Endothelial cell (in vitro differentiated cells): Measurements from ENCODE around the gene CENPE. TPM values are rescaled to one million over a fixed set of nuclear protein-coding genes. Genes with fewer than 3 reads are reported as not detected.

Experiments used
- DNase-seq: peaks from one replicate; pipeline ENCODE4 v3.0.0; 2021; ENCODE audit warnings: low spot score
- H3K27ac Mint-ChIP-seq: one replicate; pipeline ENCODE4 v1.8.0; 2021; ENCODE audit warnings: mixed read lengths, inconsistent platforms; ENCODE audit not compliant: unreplicated experiment
- H3K27me3 Mint-ChIP-seq: one replicate; pipeline ENCODE4 v1.8.0; 2021; ENCODE audit warnings: mild to moderate bottlenecking, moderate library complexity, mixed read lengths, inconsistent platforms; ENCODE audit not compliant: unreplicated experiment
- H3K36me3 Mint-ChIP-seq: one replicate; pipeline ENCODE4 v1.8.0; 2021; ENCODE audit warnings: mild to moderate bottlenecking, low read depth, mixed read lengths, inconsistent platforms; ENCODE audit not compliant: unreplicated experiment
- H3K4me1 Mint-ChIP-seq: one replicate; pipeline ENCODE4 v1.8.0; 2021; ENCODE audit warnings: mild to moderate bottlenecking, mixed read lengths, inconsistent platforms; ENCODE audit not compliant: unreplicated experiment
- H3K4me3 Mint-ChIP-seq: one replicate; pipeline ENCODE4 v1.8.0; 2021; ENCODE audit warnings: mild to moderate bottlenecking, mixed read lengths, inconsistent platforms; ENCODE audit not compliant: unreplicated experiment
- H3K9me3 Mint-ChIP-seq: one replicate; pipeline ENCODE4 v1.8.0; 2021; ENCODE audit warnings: mixed read lengths, inconsistent platforms; ENCODE audit not compliant: unreplicated experiment
- CTCF ChIP-seq: fragments of 200-600 bp; sonication (generic); IDR thresholded peaks from one replicate; pipeline ENCODE4 v1.5.0; 2021; ENCODE audit warnings: antibody characterized with exemption; ENCODE audit not compliant: unreplicated experiment
- total RNA-seq: library from RNA; stranded (reverse); fragmentation: NEBNext Ultra II Directional; extraction: Animal tissue kit (Norgen Biotek cat#: 25700); gene quantifications from one replicate; pipeline ENCODE4 v1.2.1, GENCODE V29; 2021; ENCODE audit not compliant: unreplicated experiment

The CENPE gene
- total RNA-seq, 1 donor from 2014 or later: 7.3 TPM

- DNase-seq: no peak
- no peaks in the 10 kb centered on the region for H3K4me1 Mint-ChIP-seq
- H3K9me3 Mint-ChIP-seq: no peaks in the 10 kb centered on the region
- no peak for TF ChIP-seq CTCF
- H3K4me3 Mint-ChIP-seq: no peak overlapping the region
- no peaks in the 10 kb centered on the region for H3K27me3 Mint-ChIP-seq
- no peaks in the 10 kb centered on the region for H3K36me3 Mint-ChIP-seq
- H3K27ac Mint-ChIP-seq: no peak overlapping the region
These were observed 42.0 kb downstream of the CENPE start for GRCh38 chr4:103156106-103156505.

GRCh38 chr4:103152381-103152780 is 45.8 kb downstream of the CENPE start:
- H3K9me3 Mint-ChIP-seq: no peaks in the 10 kb centered on the region
- no peak for TF ChIP-seq CTCF
- no peaks in the 10 kb centered on the region for H3K4me1 Mint-ChIP-seq
- no peak for DNase-seq
- no peaks in the 10 kb centered on the region for H3K27me3 Mint-ChIP-seq
- no peak overlapping the region for H3K4me3 Mint-ChIP-seq
- no peaks in the 10 kb centered on the region for H3K36me3 Mint-ChIP-seq
- no peak overlapping the region for H3K27ac Mint-ChIP-seq

GRCh38 chr4:103150677-103151076 is 47.5 kb downstream of the CENPE start:
- TF ChIP-seq CTCF: no peak
- Mint-ChIP-seq H3K27me3 (no peaks in the 10 kb centered on the region), H3K27ac (no peak overlapping the region), H3K4me3 (no peak overlapping the region), H3K9me3 (no peaks in the 10 kb centered on the region), H3K36me3 (no peaks in the 10 kb centered on the region), H3K4me1 (no peaks in the 10 kb centered on the region)
- no peak for DNase-seq

- Mint-ChIP-seq H3K36me3 (no peaks in the 10 kb centered on the region), H3K4me3 (no peak overlapping the region), H3K27ac (no peak overlapping the region), H3K9me3 (no peaks in the 10 kb centered on the region), H3K4me1 (no peaks in the 10 kb centered on the region), H3K27me3 (no peaks in the 10 kb centered on the region)
- TF ChIP-seq CTCF: no peak
- no peak for DNase-seq
These were observed 53.2 kb downstream of the CENPE start for GRCh38 chr4:103144926-103145325.

- H3K4me1 Mint-ChIP-seq: no peaks in the 10 kb centered on the region
- H3K36me3 Mint-ChIP-seq: no peaks in the 10 kb centered on the region
- TF ChIP-seq CTCF: no peak
- no peaks in the 10 kb centered on the region for H3K27me3 Mint-ChIP-seq
- H3K9me3 Mint-ChIP-seq: no peaks in the 10 kb centered on the region
- H3K27ac Mint-ChIP-seq: no peak overlapping the region
- DNase-seq: no peak
- no peak overlapping the region for H3K4me3 Mint-ChIP-seq
These were observed 60.7 kb downstream of the CENPE start for GRCh38 chr4:103137446-103137827.
